Smooth muscle cell of the coronary artery (primary cell): ENCODE data around the gene TYW5. TPM values are rescaled to one million over a fixed set of nuclear protein-coding genes. Genes with fewer than 3 reads are reported as not detected.

Source experiments
- total RNA-seq: library from RNA; depleted of rRNA; stranded (reverse); fragments of >200 nt; gene quantifications from 2 replicates; pipeline ENCODE4 v1.2.3, GENCODE V29; 2014; ENCODE audit warnings: low replicate concordance

The TYW5 gene
- 3.7 and 5.0 TPM in 2 replicates for total RNA-seq

GRCh38 chr2:199955339-199956061, at the start of gene TYW5, which contains the start of gene MAIP1:
TSS of gene TYW5 (minus strand) at chr2:199955491. CDS start at chr2:199955470, 21 bp downstream.
TSS of gene MAIP1 (plus strand) at chr2:199955582. CDS start at chr2:199955799, 217 bp downstream.

GRCh38 chr2:199911052-199911876, 44.0 kb downstream of the TYW5 start, which contains the start of gene C2orf69:
TSS of gene C2orf69 (plus strand) at chr2:199911293. CDS start at chr2:199911439, 146 bp downstream.

Other genes starting within 250 kb of the TYW5 start
- gene FTCDNL1, start 104.3 kb downstream of the TYW5 start, total RNA-seq: 0.30 and 1.4 TPM in 2 replicates
- 3.7 and 5.0 TPM in 2 replicates for gene C2orf69, start 44.2 kb downstream of the TYW5 start, total RNA-seq
- 14.7 and 15.7 TPM in 2 replicates for gene MAIP1, start 91 bp upstream of the TYW5 start, total RNA-seq